ENCODE data around the gene FYCO1.

Gene FYCO1

DNA sequence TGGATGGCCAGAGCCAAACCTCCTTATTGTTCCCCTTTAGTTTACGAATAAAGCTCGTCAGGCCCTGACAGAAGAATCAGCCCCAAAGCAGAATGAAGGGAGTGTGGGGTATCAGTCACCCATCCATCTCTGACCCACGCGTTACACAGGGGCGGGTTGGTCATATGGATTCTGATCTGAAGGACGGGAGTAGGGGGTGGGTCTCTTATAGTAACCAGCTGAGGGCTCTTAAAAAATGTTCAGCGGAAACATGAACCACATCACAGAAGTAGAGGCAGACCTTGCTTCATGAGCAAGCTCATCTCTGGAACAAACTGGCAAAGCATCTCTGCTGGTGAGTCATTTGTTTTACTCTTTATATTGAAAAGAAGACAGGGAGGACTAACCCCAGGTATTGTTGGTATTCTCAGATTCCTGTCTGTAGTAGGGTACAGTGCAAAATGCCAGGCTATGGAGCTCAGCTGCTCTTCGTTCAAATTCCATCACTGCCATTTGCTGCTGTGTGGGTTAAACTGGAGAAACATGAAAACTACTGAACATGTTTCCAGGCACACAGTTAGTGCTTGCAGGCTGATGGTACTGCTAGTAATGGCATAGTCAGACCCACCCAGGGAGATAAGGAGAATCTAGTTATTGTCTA lies 52.3 kb downstream of the FYCO1 start, which contains the start of gene CXCR6:
TSS of gene CXCR6 (plus strand) at position 258 of the 640 bp plus-strand sequence. CDS start 3,018 bp downstream, outside the sequence.
- no peak for DNase-seq (ENCODE audit: low read depth in 2 of 2)

GRCh38 chr3:45942051-45942825 lies 53.4 kb downstream of the FYCO1 start:
- DNase-seq (ENCODE audit: low read depth in 2 of 2): no peak

DNA sequence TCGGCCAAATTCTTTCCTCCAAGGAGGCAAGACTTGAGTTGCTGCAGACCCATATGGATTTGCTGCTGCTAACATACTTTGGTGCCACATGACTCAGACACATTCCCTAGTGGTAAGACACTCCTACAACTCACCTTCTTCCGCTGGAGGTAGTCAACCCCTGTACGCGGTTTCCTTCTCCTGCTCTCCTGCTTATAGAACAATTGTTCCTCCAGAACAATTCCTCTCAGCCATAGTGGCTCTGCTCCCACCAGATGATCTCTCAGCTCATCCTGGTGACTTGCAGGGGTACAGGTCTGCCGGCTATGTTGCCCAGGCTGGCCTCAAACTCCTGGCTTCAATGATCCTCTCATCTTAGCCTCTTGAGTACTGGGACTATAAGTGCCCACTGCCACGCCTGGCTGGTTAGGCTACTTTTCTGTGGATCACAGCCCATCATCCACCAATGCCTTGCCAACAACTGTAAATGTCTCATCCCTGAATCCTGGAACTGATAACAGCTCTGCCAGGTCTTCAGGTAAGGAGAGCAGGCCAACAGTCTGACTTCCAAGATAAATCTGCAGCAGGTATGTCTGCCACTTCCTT lies 54.8 kb downstream of the FYCO1 start:
- no peak for DNase-seq (ENCODE audit: low read depth in 2 of 2)

DNA sequence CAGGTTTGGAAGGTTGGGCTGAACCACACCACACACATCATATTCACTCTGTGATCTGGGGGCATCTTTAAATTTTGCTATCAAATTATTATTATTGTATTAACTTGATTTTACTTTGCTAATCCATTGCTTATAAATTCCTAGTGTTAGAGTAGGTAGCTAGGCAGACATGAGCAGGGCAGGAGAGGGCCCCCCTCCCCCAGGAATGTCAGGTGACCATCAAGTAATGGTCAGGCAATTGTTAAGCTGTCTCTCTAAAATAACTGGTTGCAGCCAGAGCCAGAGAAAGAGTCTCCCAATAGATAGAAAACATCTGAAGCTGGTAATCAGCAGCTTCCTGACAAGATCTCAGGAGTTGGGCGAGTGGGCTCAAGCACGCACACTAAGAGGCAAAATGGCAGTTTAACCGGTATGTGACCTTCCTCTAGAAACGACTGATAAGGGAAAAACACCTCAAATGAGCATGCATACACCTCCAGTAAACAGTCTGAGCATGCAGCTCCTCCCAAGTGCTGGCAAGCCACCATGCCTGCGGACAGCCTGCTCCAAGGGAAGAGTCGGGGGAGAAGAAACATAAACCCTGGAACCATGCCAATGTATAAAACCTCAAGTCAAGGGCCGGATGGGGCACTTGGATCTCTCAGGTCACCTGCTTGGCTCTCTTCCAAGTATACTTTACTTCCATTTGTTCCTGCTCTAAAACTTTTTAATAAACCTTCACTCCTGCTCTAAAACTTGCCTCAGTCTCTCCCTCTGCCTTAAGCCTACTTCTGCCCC lies 55.4 kb downstream of the FYCO1 start:
- no peak for DNase-seq (ENCODE audit: low read depth in 2 of 2)

- no peak for DNase-seq (ENCODE audit: low read depth in 2 of 2)
Measured at GRCh38 chr3:45939341-45939771, 56.3 kb downstream of the FYCO1 start.

GRCh38 chr3:45938864-45939263 lies 56.8 kb downstream of the FYCO1 start:
- peak; percentile 72 to 78 for DNase-seq (ENCODE audit: low read depth in 2 of 2)

DNA sequence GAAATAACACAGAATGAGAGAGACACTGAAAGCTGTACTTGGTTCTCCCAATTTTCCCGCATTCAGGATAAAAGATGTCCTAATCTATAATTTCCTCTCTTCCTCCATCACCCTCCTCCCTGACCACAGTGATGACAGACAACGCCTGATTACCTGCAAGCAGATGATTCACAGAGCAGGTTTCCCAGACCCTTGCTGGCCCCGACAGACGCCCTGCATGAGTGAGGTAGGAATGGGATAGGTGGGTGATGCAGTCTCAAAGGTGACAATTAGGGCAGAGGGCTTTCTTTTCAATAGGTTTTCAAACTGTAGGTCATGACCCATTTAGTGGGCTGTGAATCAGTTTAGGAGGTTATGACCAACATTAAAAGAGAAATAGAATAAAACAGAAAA lies 57.6 kb downstream of the FYCO1 start:
- DNase-seq (ENCODE audit: low read depth in 2 of 2): no peak

DNA sequence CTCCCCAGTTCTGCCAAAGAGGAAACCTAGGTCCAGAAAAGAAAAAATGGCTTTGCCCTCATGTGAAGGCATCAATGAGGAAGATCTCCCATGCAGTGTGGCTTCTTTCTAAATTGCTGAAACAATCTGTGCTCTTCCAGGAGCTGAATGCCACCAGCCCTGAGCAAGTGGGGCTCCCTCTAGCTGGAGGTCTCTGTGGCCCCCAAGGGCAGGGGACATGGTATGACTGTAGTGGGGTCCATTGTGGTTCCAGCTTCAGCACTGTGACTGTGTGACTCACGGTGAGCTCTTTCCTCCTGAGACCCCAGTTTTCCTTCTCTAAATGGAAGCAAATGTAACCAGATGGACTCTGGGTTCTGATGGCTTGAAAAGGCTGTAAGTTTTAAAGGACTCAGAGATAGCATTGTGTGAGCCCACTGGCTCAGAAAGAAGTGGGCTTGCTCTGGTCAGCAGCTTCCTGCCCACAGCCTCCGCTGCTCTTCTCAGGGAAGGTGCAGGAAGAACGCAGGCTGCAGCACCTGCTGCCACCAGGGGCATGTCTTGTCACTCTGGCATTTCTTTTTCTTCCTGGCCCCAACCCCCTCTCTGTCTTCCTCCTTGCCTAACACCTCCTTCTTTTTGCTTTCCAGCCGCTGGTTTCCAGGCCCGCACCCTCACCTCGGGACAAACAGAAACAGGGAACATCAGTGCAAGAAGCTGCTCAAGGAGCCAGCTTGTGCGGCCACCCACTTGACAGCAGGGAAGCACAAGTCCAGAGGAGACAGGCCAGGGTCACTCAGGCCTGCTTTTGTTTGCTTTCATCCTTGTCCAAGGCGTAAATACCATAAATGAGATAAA lies 58.2 kb downstream of the FYCO1 start:
- DNase-seq (ENCODE audit: low read depth in 2 of 2): no peak

DNA sequence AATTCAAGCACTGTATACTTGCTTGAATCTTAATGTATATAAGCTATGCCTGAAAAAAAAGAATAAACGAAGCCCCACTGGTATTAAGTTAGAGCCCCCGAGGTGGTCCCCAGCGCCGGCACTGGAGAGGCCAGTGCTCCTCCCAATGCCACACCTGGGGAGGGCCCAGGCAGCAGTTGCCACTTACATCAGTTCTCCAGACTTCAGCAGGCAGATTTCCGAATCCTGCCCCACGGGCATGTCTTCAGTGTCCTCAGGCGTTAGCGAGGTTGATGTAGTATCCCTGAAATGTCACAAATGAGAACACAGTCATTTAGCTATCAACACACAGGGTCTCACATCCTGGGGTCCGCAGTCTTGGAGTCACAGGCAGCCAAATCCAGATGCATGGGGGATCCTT lies 59.4 kb downstream of the FYCO1 start:
- no peak for DNase-seq (ENCODE audit: low read depth in 2 of 2)

DNA sequence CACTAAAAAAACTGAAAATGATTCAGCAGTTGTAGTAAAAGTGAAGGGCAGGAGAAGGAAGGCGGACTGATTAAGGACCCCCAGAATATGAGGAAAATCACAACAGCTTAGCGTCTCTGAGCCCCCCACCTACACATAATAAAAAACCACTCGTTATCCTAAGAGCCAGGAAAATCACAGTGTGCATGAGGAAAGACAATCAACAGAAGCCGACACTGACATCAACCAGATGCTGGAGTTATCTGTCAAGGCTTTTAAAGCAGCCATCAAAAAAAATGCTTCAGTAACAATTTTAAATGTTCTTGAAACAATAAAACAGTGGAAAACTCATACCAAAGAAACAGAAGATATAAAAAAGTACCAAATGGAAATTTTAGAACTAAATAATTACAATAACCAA lies 62.0 kb downstream of the FYCO1 start:
- DNase-seq (ENCODE audit: low read depth in 2 of 2): no peak

- no peak for DNase-seq (ENCODE audit: low read depth in 2 of 2)
Measured at GRCh38 chr3:45932112-45932511, 63.5 kb downstream of the FYCO1 start.

DNA sequence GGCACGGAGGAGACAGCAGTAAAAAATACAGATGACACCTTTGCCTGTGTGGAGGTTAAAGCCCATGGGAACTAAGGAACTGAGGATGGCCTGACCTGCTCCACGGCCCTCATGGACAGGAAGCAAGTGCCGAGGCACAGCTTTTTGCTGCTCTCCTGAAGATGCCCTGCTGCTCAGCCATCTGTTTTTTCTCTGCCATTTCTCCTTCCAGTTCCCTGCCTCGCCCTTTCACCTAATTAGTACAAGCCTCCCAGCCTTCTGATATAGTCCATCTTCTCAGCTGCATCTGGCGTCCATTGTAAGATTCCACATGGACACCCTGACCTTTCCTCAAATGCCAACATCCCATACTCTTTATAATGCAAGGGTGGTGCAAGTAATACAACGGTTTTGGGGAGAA lies 64.1 kb downstream of the FYCO1 start:
- DNase-seq (ENCODE audit: low read depth in 2 of 2): no peak

DNA sequence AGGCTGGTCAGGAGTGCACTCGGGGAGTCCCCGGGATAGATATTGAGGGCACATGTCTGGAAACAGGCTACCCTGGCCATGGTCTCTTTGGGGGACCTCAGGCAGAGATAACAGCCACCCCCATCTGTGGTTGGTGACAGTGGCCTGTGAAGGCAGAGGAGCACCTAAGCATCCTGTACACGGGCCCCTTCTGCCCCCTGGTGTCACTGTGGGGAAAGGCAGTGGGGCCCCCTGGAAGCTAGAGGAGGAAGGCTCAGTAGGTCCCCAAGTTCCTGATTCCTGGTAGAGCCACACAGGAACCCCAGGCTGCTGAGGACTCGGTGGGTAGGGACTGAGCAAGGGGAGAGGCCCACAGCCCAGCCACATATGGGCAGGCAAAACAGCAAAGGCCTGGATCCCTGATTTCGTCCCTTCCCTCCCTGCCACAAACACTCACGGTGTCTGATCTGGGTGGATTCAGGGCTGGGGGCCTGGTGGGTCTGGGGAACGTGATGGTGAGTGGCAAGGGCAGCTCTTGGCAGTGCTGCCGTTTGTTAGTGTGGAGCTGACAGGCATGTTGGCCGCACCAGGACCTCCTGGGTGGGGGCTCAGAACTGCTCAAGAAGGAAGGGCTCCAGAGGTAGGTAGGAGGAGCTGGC lies 66.5 kb downstream of the FYCO1 start:
- peak; percentile 16 to 53 for DNase-seq (ENCODE audit: low read depth in 2 of 2)

GRCh38 chr3:45927881-45928280 lies 67.7 kb downstream of the FYCO1 start:
- DNase-seq (ENCODE audit: low read depth in 2 of 2): no peak

- no peak for DNase-seq (ENCODE audit: low read depth in 2 of 2)
Measured at GRCh38 chr3:45923755-45924154, 71.9 kb downstream of the FYCO1 start.

DNA sequence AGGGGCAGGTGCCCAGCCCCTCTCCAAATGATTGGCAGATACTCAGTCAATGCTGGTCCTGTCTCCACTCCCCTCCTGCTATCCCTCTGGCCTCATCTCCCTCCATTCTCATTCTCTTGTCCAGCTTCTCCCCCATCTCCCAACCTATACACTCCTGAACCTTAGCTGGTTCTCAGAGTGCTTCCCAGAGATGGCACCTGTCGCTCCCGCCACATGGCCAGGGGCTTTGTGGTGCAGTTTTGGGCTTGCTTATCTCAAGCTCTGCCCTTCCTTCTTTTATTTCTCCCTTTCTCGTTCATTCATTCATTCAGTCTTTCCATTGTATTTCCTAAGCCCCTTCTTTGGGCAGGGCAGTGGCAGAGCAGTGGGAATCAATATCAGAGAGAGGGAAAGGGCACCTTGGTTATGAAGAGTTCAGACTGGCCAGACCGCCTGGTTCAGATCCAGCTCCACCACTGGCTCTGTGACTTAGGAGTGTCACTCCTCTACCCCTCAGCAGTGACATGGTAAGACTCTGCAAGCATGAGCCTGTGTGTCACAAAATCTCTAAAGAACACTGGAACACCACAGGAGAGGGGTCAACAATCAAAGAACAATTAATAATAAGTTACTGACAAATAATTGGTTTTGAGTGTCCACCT lies 72.6 kb downstream of the FYCO1 start:
- DNase-seq (ENCODE audit: low read depth in 2 of 2): no peak

GRCh38 chr3:45922039-45922326 lies 73.6 kb downstream of the FYCO1 start:
- DNase-seq (ENCODE audit: low read depth in 2 of 2): no peak

DNA sequence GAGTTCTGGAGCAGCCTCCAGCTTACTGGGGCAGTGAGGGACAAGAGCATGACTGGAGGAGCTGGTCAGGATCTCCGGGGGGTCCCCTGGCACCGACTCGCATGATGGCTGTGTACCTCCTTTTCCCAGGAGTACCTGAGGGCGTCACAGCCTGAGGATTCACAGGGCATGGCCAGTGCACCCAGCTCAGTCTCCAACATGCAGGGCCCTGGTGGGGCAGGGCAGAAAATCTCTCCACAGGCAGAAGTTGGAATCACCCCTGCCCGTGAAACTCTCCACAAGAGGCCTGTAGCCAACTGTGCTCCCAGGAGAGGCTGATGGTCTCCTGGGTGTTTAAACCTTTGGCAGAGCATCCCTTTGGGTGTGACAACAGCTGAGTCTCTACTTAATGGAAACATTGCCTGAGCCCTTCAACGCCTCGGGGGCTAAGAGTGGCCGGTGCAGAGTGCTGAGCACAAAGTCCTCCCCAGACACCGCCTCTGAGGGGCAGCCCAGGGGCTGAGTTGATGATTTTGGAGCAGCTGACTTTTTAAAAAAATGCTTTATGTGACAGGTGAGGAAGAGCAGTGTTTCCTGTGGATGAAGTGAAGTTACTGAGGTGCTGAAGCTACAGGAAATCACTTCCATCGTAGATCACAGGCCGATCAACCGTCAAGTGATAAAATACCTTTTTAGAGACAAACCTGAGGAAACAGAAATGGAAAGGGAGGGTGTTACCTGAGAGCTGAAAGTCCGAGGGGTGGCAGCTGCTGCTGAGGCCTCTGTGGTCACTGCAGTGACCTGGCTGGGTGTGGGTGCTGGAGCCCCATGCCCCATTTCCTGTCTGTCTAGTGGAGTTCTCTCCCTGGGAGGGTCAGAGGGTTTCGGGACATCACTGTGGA lies 74.2 kb downstream of the FYCO1 start:
- no peak for DNase-seq (ENCODE audit: low read depth in 2 of 2)

DNA sequence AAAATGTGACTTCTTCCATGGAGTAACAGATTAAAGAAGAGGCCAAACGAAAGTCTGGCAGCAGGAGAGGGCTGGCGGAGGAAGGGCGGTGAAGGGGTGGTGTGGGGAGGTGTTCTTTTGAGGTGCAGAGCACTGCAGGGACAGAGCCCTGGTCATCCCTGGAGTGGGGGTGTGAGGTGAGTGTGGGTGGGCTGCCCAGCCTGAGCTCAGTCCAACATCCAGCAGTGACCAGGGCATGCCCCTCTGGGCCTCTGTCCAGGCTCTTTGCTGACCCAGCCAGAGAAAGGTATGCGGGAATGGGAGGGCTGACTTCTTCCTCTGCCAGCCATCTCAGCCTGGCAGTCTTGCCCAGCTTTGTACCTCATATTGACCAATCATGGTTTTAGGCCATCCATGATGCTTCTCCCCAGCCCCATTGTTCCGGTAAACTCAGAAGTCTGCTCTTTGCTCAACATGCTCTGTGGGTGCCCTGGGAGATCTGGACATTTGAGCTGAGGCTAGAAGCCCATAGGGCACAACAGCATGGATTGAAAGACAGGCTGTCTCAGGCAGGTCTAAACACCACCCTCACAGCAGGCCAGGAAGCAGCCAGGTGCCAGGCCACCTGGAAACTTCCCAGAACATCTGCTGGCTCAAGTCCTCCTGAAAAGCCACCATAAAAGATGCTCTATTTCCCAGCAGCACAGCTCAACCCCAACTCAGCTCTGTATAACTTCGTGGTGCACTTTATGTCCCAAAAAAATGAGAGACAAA lies 78.3 kb downstream of the FYCO1 start:
- DNase-seq (ENCODE audit: low read depth in 2 of 2): no peak

Data from stimulated activated CD4-positive, alpha-beta T cell treated with anti-CD3 and anti-CD28 coated beads, Interleukin-1b, Interleukin-23, amount 100 ng/mL, for 1 hour (primary cell).